MM.1S (cell line): Measurements from ENCODE around the gene RNF125.
"Not testable (repeated sequence)": the region's sequence is repeated elsewhere in the genome, so short reads cannot be mapped to it uniquely, and the experiment has no call there.

Experiments
- DNase-seq: peaks from one replicate; pipeline ENCODE4 v3.0.0-alpha.2; 2015
- H2AFZ ChIP-seq: fragments of 300-600 bp; sonication (generic); 2 replicates; pipeline ENCODE4 v1.6.0; 2016; ENCODE audit warnings: antibody characterized with exemption, low read length
- H3F3A ChIP-seq: fragments of 300-600 bp; sonication (generic); 2 replicates; pipeline ENCODE4 v1.6.1; 2016; ENCODE audit warnings: mild to moderate bottlenecking, antibody characterized with exemption, low read length, moderate library complexity, mixed read lengths; ENCODE audit not compliant: insufficient read depth
- H3K27ac ChIP-seq: fragments of 300-600 bp; sonication (generic); 2 replicates; pipeline ENCODE4 v1.5.1; 2016; ENCODE audit warnings: mild to moderate bottlenecking, low read length
- H3K27me3 ChIP-seq: fragments of 300-600 bp; sonication (generic); replicated peaks from 2 replicates; pipeline ENCODE4 v1.6.0; 2016; ENCODE audit warnings: low read length; ENCODE audit not compliant: insufficient read depth
- H3K36me3 ChIP-seq: fragments of 300-600 bp; sonication (generic); replicated peaks from 2 replicates; pipeline ENCODE4 v1.6.1; 2016; ENCODE audit warnings: mild to moderate bottlenecking, low read length, mixed read lengths; ENCODE audit not compliant: insufficient read depth
- H3K4me1 ChIP-seq: fragments of 300-600 bp; sonication (generic); 2 replicates; pipeline ENCODE4 v1.6.1; 2016; ENCODE audit warnings: low read length, mixed read lengths
- H3K4me2 ChIP-seq: fragments of 300-600 bp; sonication (generic); 2 replicates; pipeline ENCODE4 v1.6.0; 2016; ENCODE audit warnings: low read depth, low read length
- H3K4me3 ChIP-seq: fragments of 300-600 bp; sonication (generic); 2 replicates; pipeline ENCODE4 v1.5.1; 2016; ENCODE audit warnings: low read length, mixed read lengths
- H3K79me2 ChIP-seq: fragments of 300-600 bp; sonication (generic); 2 replicates; pipeline ENCODE4 v1.6.1; 2016; ENCODE audit warnings: mixed run types, low read length, mixed read lengths
- H3K9ac ChIP-seq: fragments of 300-600 bp; sonication (generic); 2 replicates; pipeline ENCODE4 v1.6.1; 2016; ENCODE audit warnings: low read length, mixed read lengths
- H3K9me2 ChIP-seq: fragments of 300-600 bp; sonication (generic); replicated peaks from 2 replicates; pipeline ENCODE4 v1.6.1; 2016; ENCODE audit warnings: mild to moderate bottlenecking, low read length, mixed read lengths; ENCODE audit not compliant: insufficient read depth
- H3K9me3 ChIP-seq: fragments of 300-600 bp; sonication (generic); replicated peaks from 2 replicates; pipeline ENCODE4 v1.6.1; 2016; ENCODE audit warnings: mild to moderate bottlenecking, low read length, mixed read lengths; ENCODE audit not compliant: insufficient read depth
- H4K20me1 ChIP-seq: fragments of 300-600 bp; sonication (generic); 2 replicates; pipeline ENCODE4 v1.6.1; 2016; ENCODE audit warnings: mild to moderate bottlenecking, low read length, moderate library complexity, mixed read lengths; ENCODE audit not compliant: insufficient read depth
- CTCF ChIP-seq: fragments of 300-600 bp; sonication (generic); IDR thresholded peaks from 2 replicates; pipeline ENCODE4 v1.5.1; 2016; ENCODE audit warnings: antibody characterized with exemption, low read length, mixed read lengths
- EZH2 ChIP-seq: fragments of 300-600 bp; sonication (generic); optimal IDR thresholded peaks from 2 replicates; pipeline ENCODE3; 2017; ENCODE audit warnings: low read depth, mild to moderate bottlenecking, antibody characterized with exemption, low read length, mixed read lengths
- EZH2phosphoT487 ChIP-seq: fragments of 300-600 bp; sonication (generic); IDR thresholded peaks from 2 replicates; pipeline ENCODE4 v1.6.1; 2018; ENCODE audit warnings: antibody characterized with exemption, low read length

Gene RNF125

GRCh38 chr18:32011193-32011592 lies 7.4 kb upstream of the RNF125 start:
- no peaks in the 10 kb centered on the region for H3K27me3 ChIP-seq
- H3K36me3 ChIP-seq = no peaks in the 10 kb centered on the region
- no peaks in the 10 kb centered on the region for H3K79me2 ChIP-seq
- no peak overlapping the region for H3K4me3 ChIP-seq
- DNase-seq = no peak
- no peak overlapping the region for H3K4me2 ChIP-seq
- H3K27ac ChIP-seq = no peak overlapping the region
- H2AFZ ChIP-seq = no peak overlapping the region
- no peaks in the 10 kb centered on the region for H3K4me1 ChIP-seq
- H4K20me1 ChIP-seq = no peaks in the 10 kb centered on the region
- H3K9me2 ChIP-seq = no peaks in the 10 kb centered on the region
- no peaks in the 10 kb centered on the region for H3K9me3 ChIP-seq
- no peaks in the 10 kb centered on the region for H3F3A ChIP-seq
- H3K9ac ChIP-seq = no peak overlapping the region
- no peak for TF ChIP-seq CTCF
- no peak for TF ChIP-seq EZH2phosphoT487
- TF ChIP-seq EZH2 = no peak

- no peaks in the 10 kb centered on the region for H4K20me1 ChIP-seq
- no peaks in the 10 kb centered on the region for H3K27me3 ChIP-seq
- DNase-seq = peak; percentile 57
- peaks cover 34% of the 10 kb centered on the region for H3K79me2 ChIP-seq
- H3K27ac ChIP-seq = peak overlapping the region; percentile 91; the same call in 1 of the 2 replicates
- H3K9me3 ChIP-seq = no peaks in the 10 kb centered on the region
- peaks cover 20% of the 10 kb centered on the region for H3F3A ChIP-seq
- no peak for TF ChIP-seq EZH2phosphoT487
- TF ChIP-seq EZH2 = no peak
- TF ChIP-seq CTCF = peak; percentile 22
- H3K9ac ChIP-seq = peak overlapping the region; percentile 77
- H3K9me2 ChIP-seq = no peaks in the 10 kb centered on the region
- H3K4me1 ChIP-seq = no peaks in the 10 kb centered on the region
- H3K36me3 ChIP-seq = no peaks in the 10 kb centered on the region
- peak overlapping the region; percentile 80 for H3K4me3 ChIP-seq
- H3K4me2 ChIP-seq = peak overlapping the region; percentile 87
- H2AFZ ChIP-seq = peak overlapping the region; percentile 96
These were observed 775 bp downstream of the RNF125 start for GRCh38 chr18:32019251-32019948.

GRCh38 chr18:32019949-32020625 lies 1.5 kb downstream of the RNF125 start:
- Histone ChIP-seq H3F3A (peaks cover 20% of the 10 kb centered on the region), H3K79me2 (peaks cover 38% of the 10 kb centered on the region), H2AFZ (peak overlapping the region; percentile 96; the same call in 1 of the 2 replicates), H3K9ac (peak overlapping the region; percentile 77; the same call in 1 of the 2 replicates), H3K4me3 (peak overlapping the region; percentile 80), H3K4me2 (peak overlapping the region; percentile 87)
- not testable (repeated sequence) for H3K27ac ChIP-seq, DNase-seq, H3K27me3 ChIP-seq, H3K4me1 ChIP-seq, H3K36me3 ChIP-seq, H3K9me3 ChIP-seq, H4K20me1 ChIP-seq, H3K9me2 ChIP-seq
